Measurements from ENCODE around the gene NBEAL1. TPM values are rescaled to one million over a fixed set of nuclear protein-coding genes. Genes with fewer than 3 reads are reported as not detected.

Gene NBEAL1
- total and polyA plus RNA-seq, 2 of the 8 experiments (the other 6 are each of a cell fraction or from before 2014, with no cell fraction given): 2.3 to 10.7 TPM

- Histone ChIP-seq H3K36me3 (ENCODE audit: control insufficient read depth in 2 of 4, insufficient read depth in 4 of 4, low read length in 3 of 4) (no peaks in the 10 kb centered on the region; a peak in 1 of 8 replicates), H4K91ac (replicated peaks; ENCODE audit: insufficient read length, low read length) (no peak overlapping the region), H2BK15ac (ENCODE audit: low read length) (no peak overlapping the region), H3K27me3 (replicated peaks in 1 of 4; ENCODE audit: control insufficient read depth in 3 of 4, extremely low read depth in 1 of 4, insufficient read depth in 3 of 4, low read length in 3 of 4) (no peaks in the 10 kb centered on the region), H3K18ac (ENCODE audit: extremely low read depth, low read length) (no peak overlapping the region), H4K8ac (ENCODE audit: extremely low read depth, insufficient read depth, low read length) (no peak overlapping the region), H2AFZ (ENCODE audit: low read length) (no peak overlapping the region), H4K20me1 (replicated peaks in 1 of 2; ENCODE audit: control insufficient read depth in 1 of 2, insufficient read depth in 2 of 2, low read length in 2 of 2) (no peaks in the 10 kb centered on the region), H3K4ac (replicated peaks; ENCODE audit: insufficient read length, low read depth, low read length) (no peak overlapping the region), H3K4me2 (ENCODE audit: insufficient read depth in 1 of 2, low read depth in 2 of 2, low read length in 2 of 2) (no peak overlapping the region), H3K9me3 (ENCODE audit: insufficient read depth in 2 of 2, low read depth in 1 of 2, low read length in 1 of 2) (no peaks in the 10 kb centered on the region), H3K4me3 (ENCODE audit: extremely low read depth in 1 of 4, insufficient read depth in 2 of 4, low read depth in 3 of 4, low read length in 4 of 4) (no peak overlapping the region), H2BK120ac (replicated peaks; ENCODE audit: low read depth, low read length) (no peak overlapping the region), H3K23me2 (ENCODE audit: low read depth, low read length) (no peaks in the 10 kb centered on the region), H2BK20ac (ENCODE audit: low read length) (no peak overlapping the region), H2BK12ac (ENCODE audit: low read depth, low read length) (no peak overlapping the region), H2BK5ac (ENCODE audit: low read depth, low read length) (no peak overlapping the region), H3K14ac (ENCODE audit: insufficient read length) (no peak overlapping the region), H3K27ac (ENCODE audit: low read depth, low read length) (no peak overlapping the region), H3K4me1 (replicated peaks in 1 of 4; ENCODE audit: control insufficient read depth in 3 of 4, insufficient read depth in 4 of 4, low read length in 3 of 4) (no peaks in the 10 kb centered on the region), H2AK5ac (ENCODE audit: low read depth, low read length) (no peak overlapping the region), H3K79me2 (ENCODE audit: control insufficient read depth in 1 of 2, insufficient read depth in 2 of 2, low read length in 2 of 2) (no peaks in the 10 kb centered on the region), H3K9ac (replicated peaks in 1 of 4; ENCODE audit: extremely low read depth in 1 of 4, low read depth in 3 of 4, low read length in 3 of 4) (no peak overlapping the region), H3K56ac (replicated peaks; ENCODE audit: insufficient read length, low read depth, low read length) (no peak overlapping the region), H4K5ac (ENCODE audit: insufficient read length, low read depth, low read length) (no peak overlapping the region), H3K23ac (ENCODE audit: insufficient read length) (no peak overlapping the region), H3K79me1 (ENCODE audit: low read depth, low read length) (no peaks in the 10 kb centered on the region)
- CTCF ChIA-PET (ENCODE audit: partially characterized antibody): no interaction called here
- no peak for FAIRE-seq
- DNase-seq (ENCODE audit: low read depth in 1 of 2, low spot score in 2 of 2): no peak
- TF ChIP-seq JUND (IDR thresholded peaks at IDR 0.05; ENCODE audit: low read length) (no peak), ASH2L (IDR thresholded peaks at IDR 0.05; ENCODE audit: low read length) (no peak), ATF3 (IDR thresholded peaks at IDR 0.05; ENCODE audit: insufficient read depth, low read depth, low read length) (no peak), YY1 (IDR thresholded peaks at IDR 0.05; ENCODE audit: low read depth, low read length) (no peak), POLR2AphosphoS5 (IDR thresholded peaks at IDR 0.05; ENCODE audit: low read depth, low read length) (no peak), GTF2F1 (IDR thresholded peaks at IDR 0.05; ENCODE audit: borderline replicate concordance, low read depth, low read length) (no peak), TAF7 (optimal IDR thresholded peaks at IDR 0.05; ENCODE audit: borderline replicate concordance, low read depth, low read length) (no peak), ZNF274 (IDR thresholded peaks at IDR 0.05; ENCODE audit: borderline replicate concordance, extremely low read depth, low read length) (no peak), KDM1A (IDR thresholded peaks at IDR 0.05; ENCODE audit: borderline replicate concordance, low read length) (no peak), SIN3A (conservative IDR thresholded peaks at IDR 0.05 in 1 of 2, IDR thresholded peaks at IDR 0.05 in 1 of 2; ENCODE audit: low read depth in 1 of 2, low read length in 2 of 2) (no peak), CREB1 (IDR thresholded peaks at IDR 0.05) (no peak), RXRA (IDR thresholded peaks at IDR 0.05; ENCODE audit: insufficient read depth, low read depth, low read length) (no peak), POLR2A (IDR thresholded peaks at IDR 0.05; ENCODE audit: control extremely low read depth in 1 of 2, low read depth in 2 of 2, low read length in 2 of 2) (no peak), MAFK (IDR thresholded peaks at IDR 0.05; ENCODE audit: low read depth, low read length) (no peak), NANOG (IDR thresholded peaks at IDR 0.05; ENCODE audit: insufficient read depth, low read depth, low read length, poor library complexity, severe bottlenecking) (no peak), RNF2 (IDR thresholded peaks at IDR 0.05; ENCODE audit: borderline replicate concordance, low read depth, low read length, missing control alignments, poor library complexity, severe bottlenecking) (no peak)
- POLR2A ChIA-PET (ENCODE audit: partially characterized antibody): no interaction called here
Observed at GRCh38 chr2:203025592-203025991, 10.9 kb downstream of the NBEAL1 start.
